Measurements from ENCODE around the gene WDR90.

WDR90 gene

GRCh38 chr16:635573-636205 is 13.5 kb upstream of the WDR90 start:
- no peak for TF ChIP-seq CTCF (IDR thresholded peaks at IDR 0.05; ENCODE audit: insufficient read depth, low read depth, low read length, missing control alignments)
- H3K4me3 ChIP-seq (ENCODE audit: low read length): peak overlapping the region; percentile 72
- no peak for DNase-seq (ENCODE audit: low read depth)

- DNase-seq (ENCODE audit: low read depth): peak; percentile 96
- peak within 1 kb of the TSS; percentile 72 for H3K4me3 ChIP-seq (ENCODE audit: low read length)
- TF ChIP-seq CTCF (IDR thresholded peaks at IDR 0.05; ENCODE audit: insufficient read depth, low read depth, low read length, missing control alignments): no peak
These were observed 12.7 kb upstream of the WDR90 start, which contains the start of gene METTL26 for GRCh38 chr16:636206-637080. METTL26 (minus strand) TSS chr16:636305; CDS start chr16:636290, 15 bp downstream.

- no peak for TF ChIP-seq CTCF (IDR thresholded peaks at IDR 0.05; ENCODE audit: insufficient read depth, low read depth, low read length, missing control alignments)
- H3K4me3 ChIP-seq (ENCODE audit: low read length): peak overlapping the region; percentile 72
- DNase-seq (ENCODE audit: low read depth): peak; percentile 92
These were observed 11.8 kb upstream of the WDR90 start for GRCh38 chr16:637081-638018.

GRCh38 chr16:638034-638543 is 11.1 kb upstream of the WDR90 start:
- no peak overlapping the region for H3K4me3 ChIP-seq (ENCODE audit: low read length)
- no peak for DNase-seq (ENCODE audit: low read depth)
- TF ChIP-seq CTCF (IDR thresholded peaks at IDR 0.05; ENCODE audit: insufficient read depth, low read depth, low read length, missing control alignments): no peak

- no peak for TF ChIP-seq CTCF (IDR thresholded peaks at IDR 0.05; ENCODE audit: insufficient read depth, low read depth, low read length, missing control alignments)
- DNase-seq (ENCODE audit: low read depth): no peak
- no peak overlapping the region for H3K4me3 ChIP-seq (ENCODE audit: low read length)
These were observed 10.3 kb upstream of the WDR90 start for GRCh38 chr16:638836-639235.

- no peak overlapping the region for H3K4me3 ChIP-seq (ENCODE audit: low read length)
- DNase-seq (ENCODE audit: low read depth): no peak
- TF ChIP-seq CTCF (IDR thresholded peaks at IDR 0.05; ENCODE audit: insufficient read depth, low read depth, low read length, missing control alignments): no peak
These were observed 8.6 kb upstream of the WDR90 start for GRCh38 chr16:640614-641013.

Data from epithelial cell of esophagus (primary cell).